AG04449 (cell line): Measurements from ENCODE around the gene ABHD12.

Experiments
- CTCF ChIA-PET: fragments of 350-600 bp; formaldehyde crosslinking; extraction: SDS; loops from one replicate; lab custom pipeline; 2021; ENCODE audit warnings: antibody characterized with exemption; lab: Yijun Ruan, JAX
- POLR2A ChIA-PET: fragments of 400-600, 350-600 bp; formaldehyde crosslinking; extraction: SDS; loops from one replicate; lab custom pipeline; 2020; ENCODE audit warnings: antibody characterized with exemption, inconsistent platforms; lab: Yijun Ruan, JAX
- DNase-seq: peaks from one replicate; pipeline ENCODE4 v3.0.0-alpha.2; 2010; ENCODE audit warnings: low read depth, low spot score
- H3K4me3 ChIP-seq: 2 replicates; pipeline ENCODE4 v1.5.1; 2011; ENCODE audit warnings: low read depth, mild to moderate bottlenecking, control low read depth, low read length
- CTCF ChIP-seq: IDR thresholded peaks from one replicate; pipeline ENCODE4 v1.5.1; 2011; ENCODE audit warnings: mild to moderate bottlenecking, moderate library complexity, low read length, control low read depth, inconsistent platforms; ENCODE audit not compliant: insufficient read depth; ENCODE audit errors: missing control alignments

The ABHD12 gene

GRCh38 chr20:25257756-25258475, 132.7 kb downstream of the ABHD12 start:
- ChIA-PET CTCF (interaction anchor here (1.1 to 2.8 kb wide), 4 partner anchors 8 to 262 kb away, joined by 3 to 10 read pairs (median 6); no protein-coding TSS in a partner anchor), POLR2A (interaction anchor here (1.2 kb wide), 1 partner anchor 9 kb away, joined by 3 read pairs; the partner anchor contains the start of gene PYGB)
- no peak for DNase-seq
- no peak overlapping the region for H3K4me3 ChIP-seq
- no peak for TF ChIP-seq CTCF

- CTCF ChIA-PET = interaction anchor here (1.1 to 2.8 kb wide), 3 partner anchors 10 to 261 kb away, joined by 5 to 10 read pairs (median 6); no protein-coding TSS in a partner anchor
- POLR2A ChIA-PET = no interaction called here
- DNase-seq = no peak
- no peak overlapping the region for H3K4me3 ChIP-seq
- TF ChIP-seq CTCF = no peak
These were observed 133.5 kb downstream of the ABHD12 start for GRCh38 chr20:25257130-25257529.

- no peak for TF ChIP-seq CTCF
- DNase-seq = no peak
- ChIA-PET CTCF (interaction anchor here (1.1 to 2.8 kb wide), 4 partner anchors 10 to 262 kb away, joined by 4 to 10 read pairs (median 5); no protein-coding TSS in a partner anchor), POLR2A (interaction anchor here (0.7 kb wide), 1 partner anchor 24 kb away, joined by 3 read pairs; no protein-coding TSS in a partner anchor)
- no peak overlapping the region for H3K4me3 ChIP-seq
These were observed 134.3 kb downstream of the ABHD12 start for GRCh38 chr20:25256226-25256859.

GRCh38 chr20:25254986-25255680, 135.5 kb downstream of the ABHD12 start:
- POLR2A ChIA-PET = no interaction called here
- no peak overlapping the region for H3K4me3 ChIP-seq
- TF ChIP-seq CTCF = no peak
- no peak for DNase-seq
- CTCF ChIA-PET = interaction anchor here (1.1 to 1.6 kb wide), 5 partner anchors 40 to 261 kb away, joined by 3 to 5 read pairs (median 4); no protein-coding TSS in a partner anchor

- no peak overlapping the region for H3K4me3 ChIP-seq
- ChIA-PET CTCF (interaction anchor here (1.3 to 1.6 kb wide), 3 partner anchors 40 to 145 kb away, joined by 3 to 5 read pairs (median 4); no protein-coding TSS in a partner anchor), POLR2A (no interaction called here)
- no peak for TF ChIP-seq CTCF
- DNase-seq = no peak
These were observed 136.1 kb downstream of the ABHD12 start for GRCh38 chr20:25254571-25254970.
